Left cardiac atrium (tissue), 4 donors: ENCODE measurements around the gene KHNYN. TPM values are rescaled to one million over a fixed set of nuclear protein-coding genes. Genes with fewer than 3 reads are reported as not detected.
"Not testable (repeated sequence)": the region's sequence is repeated elsewhere in the genome, so short reads cannot be mapped to it uniquely, and the experiment has no call there.

Source experiments
- ATAC-seq, 2 donors: fragments of 200-7000 bp; cut with Tn5 transposase; one replicate each; pipeline ENCODE4 v1.9.1; 2020; ENCODE audit warnings: mild to moderate bottlenecking in 2 of 2, moderate library complexity in 2 of 2
- DNase-seq: peaks from one replicate; pipeline ENCODE4 v3.0.0-alpha.2; 2020
- intact Hi-C, 2 donors: fragments of 100-400 bp; cut with DNase I; formaldehyde crosslinking; loops; one replicate each; pipeline versions ENCODE4 v1.14.1 to v1.15.1; 2022 to 2023
- total RNA-seq, 2 donors: library from RNA; stranded (reverse); fragmentation: NEBNext Ultra II Directional; extraction: Animal tissue kit (Norgen Biotek cat#: 25700); gene quantifications; one replicate each; pipeline ENCODE4 v1.2.1, GENCODE V29; 2021
- donor health status: DM: no; HTN: yes; CAD: no.
- donor health status: DM: no; HTN: yes; CAD: no; lungs with severe emphysema.
- donor health status: DM: yes; HTN: yes; CAD: no.
- donor health status: Dilated cardiomyopathy.

The KHNYN gene
- total RNA-seq, 2 donors from 2014 or later, result 24.8 to 27.1 TPM

GRCh38 chr14:24456980-24457379 is 27.2 kb downstream of the KHNYN start:
- ATAC-seq (no peak), DNase-seq (no peak)
- intact Hi-C loops, result no loop called here

GRCh38 chr14:24458736-24459135 is 29.0 kb downstream of the KHNYN start:
- DNase-seq (no peak), ATAC-seq (no peak)
- intact Hi-C loops, result no loop called here

GRCh38 chr14:24459331-24459730 is 29.6 kb downstream of the KHNYN start:
- ATAC-seq, result no peak
- intact Hi-C loops, result no loop called here
- no peak for DNase-seq

GRCh38 chr14:24461336-24461735 is 31.6 kb downstream of the KHNYN start:
- ATAC-seq (no peak), DNase-seq (no peak)
- intact Hi-C loops, result no loop called here

- intact Hi-C loops, result no loop called here
- no peak for ATAC-seq
- no peak for DNase-seq
These were observed 33.5 kb downstream of the KHNYN start for GRCh38 chr14:24463017-24463883.

- intact Hi-C loops, result no loop called here
- no peak for ATAC-seq
- no peak for DNase-seq
These were observed 34.4 kb downstream of the KHNYN start for GRCh38 chr14:24463884-24464785.

- intact Hi-C loops, result no loop called here
- ATAC-seq (no peak), DNase-seq (no peak)
These were observed 35.6 kb downstream of the KHNYN start for GRCh38 chr14:24465368-24465767.

GRCh38 chr14:24465805-24466204 is 36.1 kb downstream of the KHNYN start:
- no peak for ATAC-seq
- intact Hi-C loops, result no loop called here

GRCh38 chr14:24470450-24470849 is 40.7 kb downstream of the KHNYN start:
- intact Hi-C loops, ATAC-seq, DNase-seq: not testable (repeated sequence)

More at GRCh38 chr14:24465805-24466204, 36.1 kb downstream of the KHNYN start:
- DNase-seq, result no peak

GRCh38 chr14:24473211-24473610 is 43.5 kb downstream of the KHNYN start:
- intact Hi-C loops, result no loop called here
- no peak for DNase-seq
- no peak for ATAC-seq

GRCh38 chr14:24475261-24475660 is 45.5 kb downstream of the KHNYN start:
- ATAC-seq (no peak), DNase-seq (no peak)
- intact Hi-C loops, result no loop called here

- intact Hi-C loops, DNase-seq, ATAC-seq: not testable (repeated sequence)
These were observed 50.2 kb downstream of the KHNYN start for GRCh38 chr14:24479999-24480398.

GRCh38 chr14:24481622-24482324 is 52.0 kb downstream of the KHNYN start:
- intact Hi-C loops, result no loop called here
- DNase-seq, result peak; percentile 36
- ATAC-seq, result peak; percentile 27 to 70

- intact Hi-C loops, ATAC-seq, DNase-seq: not testable (repeated sequence)
These were observed 53.0 kb downstream of the KHNYN start for GRCh38 chr14:24482699-24483303.

- DNase-seq (no peak), ATAC-seq (no peak)
- intact Hi-C loops, result no loop called here
These were observed 54.0 kb downstream of the KHNYN start for GRCh38 chr14:24483604-24484252.
